Measurements from ENCODE around the gene CNTNAP2. TPM values are rescaled to one million over a fixed set of nuclear protein-coding genes. Genes with fewer than 3 reads are reported as not detected.

The CNTNAP2 gene
- total and polyA plus RNA-seq, 7 donors: 0.60 to 2.4 (median 1.7) TPM

DNA sequence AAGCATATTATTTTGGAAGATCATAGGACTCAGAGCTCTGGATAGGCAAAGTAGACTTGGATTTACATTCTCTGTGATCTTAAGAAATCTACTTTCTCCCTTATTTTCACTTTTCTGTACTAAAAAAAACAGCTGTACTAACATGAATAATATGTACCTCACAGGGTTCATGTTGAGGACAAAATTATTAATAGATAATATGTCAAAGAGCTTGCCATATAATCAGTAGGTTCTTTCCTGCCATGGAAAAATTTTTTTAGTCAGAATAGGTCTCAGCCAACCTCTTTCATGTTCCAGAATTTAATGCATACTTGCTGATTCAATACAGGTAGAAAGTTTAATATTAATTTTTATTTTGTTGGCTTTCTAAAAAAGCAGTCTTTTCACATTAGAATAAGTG is 1693.7 kb downstream of the CNTNAP2 start:
- intact Hi-C loops (cut with DNase I): no loop called here
- H3K4me3 ChIP-seq: no peak overlapping the region
- H3K27me3 ChIP-seq: no peaks in the 10 kb centered on the region
- no peak overlapping the region for H3K27ac ChIP-seq
- TF ChIP-seq POLR2A (IDR thresholded peaks at IDR 0.05) (no peak), EP300 (IDR thresholded peaks at IDR 0.05) (no peak), POLR2AphosphoS5 (IDR thresholded peaks at IDR 0.05) (no peak)
- TF ChIP-seq, protein P1, sequence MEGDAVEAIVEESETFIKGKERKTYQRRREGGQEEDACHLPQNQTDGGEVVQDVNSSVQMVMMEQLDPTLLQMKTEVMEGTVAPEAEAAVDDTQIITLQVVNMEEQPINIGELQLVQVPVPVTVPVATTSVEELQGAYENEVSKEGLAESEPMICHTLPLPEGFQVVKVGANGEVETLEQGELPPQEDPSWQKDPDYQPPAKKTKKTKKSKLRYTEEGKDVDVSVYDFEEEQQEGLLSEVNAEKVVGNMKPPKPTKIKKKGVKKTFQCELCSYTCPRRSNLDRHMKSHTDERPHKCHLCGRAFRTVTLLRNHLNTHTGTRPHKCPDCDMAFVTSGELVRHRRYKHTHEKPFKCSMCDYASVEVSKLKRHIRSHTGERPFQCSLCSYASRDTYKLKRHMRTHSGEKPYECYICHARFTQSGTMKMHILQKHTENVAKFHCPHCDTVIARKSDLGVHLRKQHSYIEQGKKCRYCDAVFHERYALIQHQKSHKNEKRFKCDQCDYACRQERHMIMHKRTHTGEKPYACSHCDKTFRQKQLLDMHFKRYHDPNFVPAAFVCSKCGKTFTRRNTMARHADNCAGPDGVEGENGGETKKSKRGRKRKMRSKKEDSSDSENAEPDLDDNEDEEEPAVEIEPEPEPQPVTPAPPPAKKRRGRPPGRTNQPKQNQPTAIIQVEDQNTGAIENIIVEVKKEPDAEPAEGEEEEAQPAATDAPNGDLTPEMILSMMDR (IDR thresholded peaks at IDR 0.05): no peak
- H3K36me3 ChIP-seq: no peaks in the 10 kb centered on the region
- DNase-seq: no peak
- H3K9me3 ChIP-seq: no peaks in the 10 kb centered on the region
- H3K4me1 ChIP-seq: peaks cover 0 to 29% (median 2%) of the 10 kb centered on the region in 4 donors

DNA sequence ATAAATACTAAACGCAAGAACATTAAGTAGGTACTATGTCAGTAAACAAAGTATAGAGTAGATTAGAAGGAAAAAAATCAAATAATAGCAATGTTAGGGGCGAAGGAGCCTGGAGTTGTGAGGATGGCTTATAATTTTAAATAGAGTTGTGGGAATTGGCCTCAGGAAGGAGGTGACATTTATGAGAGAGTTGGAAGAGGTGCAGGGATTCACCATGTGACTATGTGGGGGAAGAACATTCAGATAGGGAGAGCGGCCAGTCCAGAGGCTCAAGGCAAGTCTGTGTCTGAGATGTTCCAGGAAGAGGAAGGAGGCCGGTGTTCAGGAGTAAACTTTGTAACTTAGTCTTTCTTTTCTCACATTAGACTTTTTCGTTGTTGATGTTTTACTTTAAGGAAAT is 1695.3 kb downstream of the CNTNAP2 start:
- no peaks in the 10 kb centered on the region for H3K27me3 ChIP-seq
- H3K4me1 ChIP-seq: peaks cover 0 to 29% (median 2%) of the 10 kb centered on the region in 4 donors
- TF ChIP-seq POLR2AphosphoS5 (IDR thresholded peaks at IDR 0.05) (peak; percentile 51 to 70 (median 66)), POLR2A (IDR thresholded peaks at IDR 0.05) (no peak), EP300 (IDR thresholded peaks at IDR 0.05) (peak in 1 of 4 donors; percentile 7)
- TF ChIP-seq, protein P1 (IDR thresholded peaks at IDR 0.05): no peak
- peak overlapping the region in 1 of 4 donors; percentile 21 for H3K27ac ChIP-seq
- intact Hi-C loops (cut with DNase I): no loop called here
- H3K9me3 ChIP-seq: no peaks in the 10 kb centered on the region
- no peaks in the 10 kb centered on the region for H3K36me3 ChIP-seq
- DNase-seq: no peak
- 86 to 88% methylated on average over 5 of the region's 5 CpGs for WGBS, 2 donors
- no peak overlapping the region for H3K4me3 ChIP-seq

DNA sequence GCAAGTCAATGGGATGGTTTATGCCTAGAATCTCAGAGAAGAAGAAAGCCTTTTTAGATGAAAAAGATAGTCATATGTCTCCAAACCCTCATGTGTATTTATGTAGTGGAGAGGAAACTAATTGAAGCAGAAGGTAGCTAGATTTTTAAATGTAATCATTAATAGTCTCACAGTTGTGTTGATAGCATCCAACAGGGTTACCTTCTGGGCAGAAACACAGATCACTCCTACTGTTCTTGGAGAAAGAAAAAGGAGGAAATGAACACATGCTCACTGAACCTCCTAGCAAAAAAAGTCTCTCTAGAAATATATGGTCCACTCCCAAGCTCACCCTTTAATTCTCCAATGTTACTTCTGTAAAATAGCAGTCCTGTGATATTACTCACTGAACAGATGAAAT is 1696.7 kb downstream of the CNTNAP2 start:
- intact Hi-C loops (cut with DNase I): no loop called here
- Histone ChIP-seq H3K27me3 (no peaks in the 10 kb centered on the region), H3K27ac (no peak overlapping the region), H3K4me3 (no peak overlapping the region), H3K9me3 (no peaks in the 10 kb centered on the region), H3K36me3 (no peaks in the 10 kb centered on the region), H3K4me1 (peaks cover 0 to 29% (median 2%) of the 10 kb centered on the region in 4 donors)
- DNase-seq: no peak
- TF ChIP-seq, protein P1 (IDR thresholded peaks at IDR 0.05): no peak
- TF ChIP-seq POLR2A (IDR thresholded peaks at IDR 0.05) (no peak), EP300 (IDR thresholded peaks at IDR 0.05) (no peak), POLR2AphosphoS5 (IDR thresholded peaks at IDR 0.05) (no peak)

DNA sequence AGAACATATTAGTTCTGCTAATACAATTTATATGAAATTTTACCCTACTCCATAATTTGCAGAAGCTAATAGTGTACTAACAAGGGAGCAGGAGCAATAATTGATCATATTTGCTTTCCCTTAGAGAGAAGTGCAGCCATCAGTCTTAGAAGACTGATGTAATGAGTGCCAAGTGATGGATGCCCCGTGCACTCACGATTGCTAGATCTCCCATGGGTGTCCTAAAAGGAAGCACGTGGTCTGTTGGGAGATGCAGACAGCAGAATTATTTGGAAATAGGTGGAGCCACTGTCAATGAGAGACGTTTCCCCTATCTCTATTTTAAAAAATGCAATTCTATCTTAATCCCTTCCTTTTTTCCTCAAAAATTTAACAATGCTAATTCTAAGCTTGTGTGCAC is 1701.7 kb downstream of the CNTNAP2 start:
- H3K36me3 ChIP-seq: no peaks in the 10 kb centered on the region
- WGBS, 2 donors: 72 to 76% methylated on average over 4 of the region's 4 CpGs
- intact Hi-C loops (cut with DNase I): no loop called here
- no peak for DNase-seq
- TF ChIP-seq POLR2AphosphoS5 (IDR thresholded peaks at IDR 0.05) (no peak), EP300 (IDR thresholded peaks at IDR 0.05) (no peak), POLR2A (IDR thresholded peaks at IDR 0.05) (no peak)
- TF ChIP-seq, protein P1 (IDR thresholded peaks at IDR 0.05): no peak
- no peak overlapping the region for H3K27ac ChIP-seq
- H3K27me3 ChIP-seq: no peaks in the 10 kb centered on the region
- no peaks in the 10 kb centered on the region for H3K4me1 ChIP-seq
- H3K4me3 ChIP-seq: no peak overlapping the region
- no peaks in the 10 kb centered on the region for H3K9me3 ChIP-seq

DNA sequence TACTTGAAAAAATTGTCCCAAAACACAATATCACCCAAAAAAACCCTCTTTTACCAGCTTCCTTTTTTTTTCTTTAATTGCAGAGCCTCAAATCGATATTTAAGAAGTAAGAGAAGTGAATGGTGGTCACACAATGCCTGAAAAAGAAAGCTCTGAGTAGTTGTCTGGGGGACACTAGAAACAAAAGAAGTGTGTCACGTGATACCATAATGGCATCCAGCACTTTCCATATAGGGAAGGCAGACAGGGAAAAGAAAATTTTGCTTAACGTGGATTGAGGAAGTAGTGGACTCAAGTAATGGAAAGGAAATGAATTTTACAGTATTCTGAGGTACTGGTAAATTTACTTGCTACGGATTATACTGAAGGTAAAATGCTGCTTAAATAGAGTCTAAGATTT is 1708.1 kb downstream of the CNTNAP2 start:
- 71 to 74% methylated on average over 4 of the region's 4 CpGs for WGBS, 2 donors
- intact Hi-C loops (cut with DNase I): no loop called here

More for the DNA sequence above, 1708.1 kb downstream of the CNTNAP2 start:
- no peak for DNase-seq
- Histone ChIP-seq H3K4me3 (no peak overlapping the region), H3K27ac (no peak overlapping the region), H3K27me3 (no peaks in the 10 kb centered on the region), H3K9me3 (no peaks in the 10 kb centered on the region), H3K4me1 (no peaks in the 10 kb centered on the region), H3K36me3 (no peaks in the 10 kb centered on the region)
- TF ChIP-seq POLR2A (IDR thresholded peaks at IDR 0.05): no peak
- TF ChIP-seq EP300 (IDR thresholded peaks at IDR 0.05): no peak
- TF ChIP-seq, protein P1 (IDR thresholded peaks at IDR 0.05): no peak
- no peak for TF ChIP-seq POLR2AphosphoS5 (IDR thresholded peaks at IDR 0.05)
